Endodermal cell (in vitro differentiated cells): ENCODE results near the gene FAM120AOS. TPM values are rescaled to one million over a fixed set of nuclear protein-coding genes. Genes with fewer than 3 reads are reported as not detected.

ENCODE experiments used
- DNase-seq: peaks from one replicate; pipeline ENCODE4 v3.0.0-alpha.2; 2017
- H3K27ac ChIP-seq: 2 replicates; pipeline ENCODE4 v1.5.1; 2013; ENCODE audit warnings: mild to moderate bottlenecking, low read depth, low read length, moderate library complexity
- H3K27me3 ChIP-seq: 2 replicates; pipeline ENCODE4 v1.6.1; 2013; ENCODE audit warnings: mild to moderate bottlenecking, low read length, moderate library complexity; ENCODE audit not compliant: insufficient read depth, control insufficient read depth, poor library complexity, severe bottlenecking
- H3K36me3 ChIP-seq: 2 replicates; pipeline ENCODE4 v1.7.0; 2013; ENCODE audit warnings: mild to moderate bottlenecking, low read length, moderate library complexity; ENCODE audit not compliant: control insufficient read depth, insufficient read depth
- H3K4me1 ChIP-seq: one replicate; pipeline ENCODE4 v1.7.0; 2013; ENCODE audit warnings: low read length; ENCODE audit not compliant: control insufficient read depth, insufficient read depth
- H3K4me3 ChIP-seq: 2 replicates; pipeline ENCODE4 v1.5.1; 2013; ENCODE audit warnings: mild to moderate bottlenecking, low read length, moderate library complexity
- H3K9ac ChIP-seq: 2 replicates; pipeline ENCODE4 v1.6.1; 2013; ENCODE audit warnings: mild to moderate bottlenecking, low read length, moderate library complexity; ENCODE audit not compliant: poor library complexity, severe bottlenecking; ENCODE audit errors: extremely low read depth
- H3K9me3 ChIP-seq: 2 replicates; pipeline ENCODE4 v1.6.1; 2013; ENCODE audit warnings: mild to moderate bottlenecking, low read length, moderate library complexity; ENCODE audit not compliant: control insufficient read depth
- H3K27ac Mint-ChIP-seq: 2 replicates; pipeline ENCODE4 v1.8.0; 2020; ENCODE audit warnings: mixed read lengths
- H3K27me3 Mint-ChIP-seq: 2 replicates; pipeline ENCODE4 v1.8.0; 2021; ENCODE audit warnings: mild to moderate bottlenecking, mixed read lengths; ENCODE audit not compliant: insufficient read depth
- H3K36me3 Mint-ChIP-seq: 2 replicates; pipeline ENCODE4 v1.8.0; 2020; ENCODE audit warnings: low read depth, mixed read lengths
- H3K4me1 Mint-ChIP-seq: 2 replicates; pipeline ENCODE4 v1.8.0; 2020; ENCODE audit warnings: mixed read lengths
- H3K4me3 Mint-ChIP-seq: 2 replicates; pipeline ENCODE4 v1.8.0; 2020; ENCODE audit warnings: mild to moderate bottlenecking, moderate library complexity, mixed read lengths
- H3K9me3 Mint-ChIP-seq: 2 replicates; pipeline ENCODE4 v1.8.0; 2020; ENCODE audit warnings: mild to moderate bottlenecking, mixed read lengths
- WGBS, 2 experiments: methylation state at CpG; one replicate each; pipeline versions ENCODE4 v1.1.5 to v1.1.7; 2013; ENCODE audit warnings: missing lambda C conversion rate in 2 of 2, mixed read lengths in 1 of 2; ENCODE audit not compliant: insufficient coverage in 1 of 2, insufficient read length in 1 of 2; 5-methylcytosine and 5-hydroxymethylcytosine counted together
- total RNA-seq, 2 donors: library from RNA; stranded (reverse); fragmentation: NEBNext Ultra II Directional in 1 of 2; extraction: Animal tissue kit (Norgen Biotek cat#: 25700) in 1 of 2; gene quantifications; 2 replicates in 1 of 2; 3 replicates in 1 of 2; pipeline ENCODE4 v1.2.1, GENCODE V29; 2021
- TF ChIP-seq, protein P1 (sequence below): fragments of 200-600 bp; sonication (generic); conservative IDR thresholded peaks from 2 replicates; pipeline ENCODE4 v1.5.0; 2021; ENCODE audit warnings: antibody characterized with exemption, mild to moderate bottlenecking

The FAM120AOS gene
- total RNA-seq, 2 donors from 2014 or later = 44.9 to 47.0 TPM

DNA sequence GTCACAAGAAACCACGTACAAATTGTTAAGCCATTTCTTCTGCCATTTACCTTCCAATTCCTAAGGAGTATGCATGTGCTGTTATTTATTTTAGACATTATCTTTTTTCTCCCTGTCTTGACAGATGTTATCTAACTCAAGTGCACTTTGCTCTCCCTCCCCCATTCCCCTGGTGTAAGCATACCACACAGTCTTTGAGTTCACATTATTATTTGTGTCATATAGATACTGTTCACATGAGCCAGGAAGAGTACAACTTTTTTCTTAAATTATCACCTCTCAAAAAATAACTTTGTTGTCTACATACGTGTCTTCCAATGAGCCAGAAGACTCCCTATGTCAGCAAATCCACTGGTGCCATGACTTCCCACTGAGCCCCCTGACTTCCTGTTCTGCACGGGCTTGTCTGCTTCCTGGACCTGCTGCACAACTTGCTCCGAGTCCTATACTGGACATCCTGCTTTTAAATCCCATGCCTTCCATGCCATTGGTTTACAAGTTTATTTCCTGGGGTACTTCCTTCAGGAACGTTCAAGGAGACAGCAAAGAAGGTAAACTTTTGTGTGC, 21.8 kb downstream of the FAM120AOS start:
- H3K9me3 Mint-ChIP-seq = peaks cover under 1% of the 10 kb centered on the region
- no peak for DNase-seq
- peaks cover 5% of the 10 kb centered on the region for H3K27me3 Mint-ChIP-seq
- H3K9ac ChIP-seq = no peak overlapping the region
- H3K4me3 Mint-ChIP-seq = no peak overlapping the region
- H3K27me3 ChIP-seq = no peaks in the 10 kb centered on the region
- H3K4me1 Mint-ChIP-seq = no peaks in the 10 kb centered on the region
- H3K9me3 ChIP-seq = no peaks in the 10 kb centered on the region
- 80 to 93% methylated on average over 4 to 5 of the region's 5 CpGs for WGBS, 2 experiments
- no peaks in the 10 kb centered on the region for H3K4me1 ChIP-seq
- no peak overlapping the region for H3K27ac ChIP-seq
- no peaks in the 10 kb centered on the region for H3K36me3 Mint-ChIP-seq
- TF ChIP-seq, protein P1, sequence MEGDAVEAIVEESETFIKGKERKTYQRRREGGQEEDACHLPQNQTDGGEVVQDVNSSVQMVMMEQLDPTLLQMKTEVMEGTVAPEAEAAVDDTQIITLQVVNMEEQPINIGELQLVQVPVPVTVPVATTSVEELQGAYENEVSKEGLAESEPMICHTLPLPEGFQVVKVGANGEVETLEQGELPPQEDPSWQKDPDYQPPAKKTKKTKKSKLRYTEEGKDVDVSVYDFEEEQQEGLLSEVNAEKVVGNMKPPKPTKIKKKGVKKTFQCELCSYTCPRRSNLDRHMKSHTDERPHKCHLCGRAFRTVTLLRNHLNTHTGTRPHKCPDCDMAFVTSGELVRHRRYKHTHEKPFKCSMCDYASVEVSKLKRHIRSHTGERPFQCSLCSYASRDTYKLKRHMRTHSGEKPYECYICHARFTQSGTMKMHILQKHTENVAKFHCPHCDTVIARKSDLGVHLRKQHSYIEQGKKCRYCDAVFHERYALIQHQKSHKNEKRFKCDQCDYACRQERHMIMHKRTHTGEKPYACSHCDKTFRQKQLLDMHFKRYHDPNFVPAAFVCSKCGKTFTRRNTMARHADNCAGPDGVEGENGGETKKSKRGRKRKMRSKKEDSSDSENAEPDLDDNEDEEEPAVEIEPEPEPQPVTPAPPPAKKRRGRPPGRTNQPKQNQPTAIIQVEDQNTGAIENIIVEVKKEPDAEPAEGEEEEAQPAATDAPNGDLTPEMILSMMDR = no peak
- no peak overlapping the region for H3K27ac Mint-ChIP-seq
- H3K4me3 ChIP-seq = no peak overlapping the region
- no peaks in the 10 kb centered on the region for H3K36me3 ChIP-seq

DNA sequence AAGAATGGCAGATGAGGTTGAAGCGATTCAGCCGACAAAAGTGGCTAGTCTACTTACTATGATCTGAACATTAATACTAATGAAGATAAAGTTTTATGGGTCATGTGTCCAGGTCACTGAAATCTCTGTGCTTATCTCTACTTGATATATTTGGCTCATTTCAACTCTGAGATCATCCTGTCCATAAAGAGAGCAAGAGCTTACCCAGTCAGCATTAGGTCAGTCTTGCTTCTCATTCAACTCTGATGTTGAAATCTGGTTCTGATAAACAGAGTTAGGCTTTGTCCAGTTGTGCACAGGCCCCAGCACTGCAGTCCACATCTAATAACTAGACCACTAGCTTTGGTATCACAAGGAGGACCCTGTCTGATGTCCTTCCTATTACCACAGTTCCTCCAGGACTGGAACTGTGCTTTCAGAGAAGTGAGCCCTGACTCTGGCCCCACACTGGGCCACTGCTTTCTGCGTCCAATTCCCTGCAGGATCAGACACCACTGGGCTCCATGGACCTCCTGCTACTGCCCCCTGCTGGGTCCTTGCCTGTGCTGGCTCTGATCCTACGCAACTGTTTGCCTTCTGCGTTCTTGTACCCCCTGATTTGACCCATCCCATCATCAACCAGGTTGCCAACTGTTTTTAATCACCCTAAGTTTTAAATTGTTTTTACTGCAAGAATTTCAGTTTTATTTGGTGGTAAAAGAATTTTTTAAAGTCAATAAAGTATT, 25.6 kb downstream of the FAM120AOS start:
- peaks cover 6% of the 10 kb centered on the region for H3K27me3 Mint-ChIP-seq
- WGBS, 2 experiments = 75 to 91% methylated on average over 4 to 5 of the region's 5 CpGs
- no peak overlapping the region for H3K4me3 ChIP-seq
- H3K4me1 Mint-ChIP-seq = peaks cover 3% of the 10 kb centered on the region
- TF ChIP-seq, protein P1 = peak; percentile 67
- no peaks in the 10 kb centered on the region for H3K4me1 ChIP-seq
- DNase-seq = peak; percentile 70
- no peaks in the 10 kb centered on the region for H3K36me3 Mint-ChIP-seq
- peaks cover 20% of the 10 kb centered on the region for H3K9me3 Mint-ChIP-seq
- no peak overlapping the region for H3K27ac Mint-ChIP-seq
- no peak overlapping the region for H3K27ac ChIP-seq
- no peaks in the 10 kb centered on the region for H3K27me3 ChIP-seq
- H3K36me3 ChIP-seq = no peaks in the 10 kb centered on the region
- no peak overlapping the region for H3K4me3 Mint-ChIP-seq
- H3K9ac ChIP-seq = no peak overlapping the region
- peaks cover 13% of the 10 kb centered on the region for H3K9me3 ChIP-seq

DNA sequence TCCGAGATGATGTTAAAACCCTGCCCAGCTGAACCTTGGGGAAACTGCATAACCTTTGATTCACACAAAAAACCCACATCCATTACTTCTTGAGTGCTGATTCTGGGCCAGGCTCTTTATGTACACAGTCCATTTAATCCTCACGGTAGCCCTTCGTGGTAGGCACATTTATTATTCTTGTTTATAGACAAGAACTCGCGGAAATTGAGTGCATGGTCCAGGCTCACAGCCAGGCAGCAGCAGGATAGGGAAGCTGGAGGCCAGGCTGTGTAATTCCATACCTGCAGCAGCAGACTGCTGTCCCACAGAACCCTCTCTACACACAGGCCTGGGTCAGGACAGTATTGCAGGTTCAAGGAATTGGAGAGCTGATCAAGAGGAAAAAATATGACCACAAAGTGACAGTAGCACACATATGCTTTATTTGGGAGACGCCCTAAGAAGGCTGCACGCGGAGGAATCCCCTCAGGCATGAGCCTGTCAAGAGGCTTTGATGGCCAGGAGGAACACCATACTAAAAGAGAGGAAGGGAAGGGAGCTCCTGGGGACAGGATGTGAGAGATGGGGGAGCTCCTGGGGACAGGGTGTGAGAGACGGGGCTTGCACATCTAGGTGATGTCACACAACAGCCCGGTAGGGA, 30.3 kb downstream of the FAM120AOS start:
- no peaks in the 10 kb centered on the region for H3K36me3 ChIP-seq
- H3K4me3 Mint-ChIP-seq = no peak overlapping the region
- H3K9ac ChIP-seq = no peak overlapping the region
- no peak overlapping the region for H3K27ac ChIP-seq
- no peak overlapping the region for H3K27ac Mint-ChIP-seq
- peaks cover 13% of the 10 kb centered on the region for H3K9me3 ChIP-seq
- TF ChIP-seq, protein P1 = no peak
- no peak overlapping the region for H3K4me3 ChIP-seq
- H3K27me3 Mint-ChIP-seq = peaks cover 6% of the 10 kb centered on the region
- no peak for DNase-seq
- H3K4me1 Mint-ChIP-seq = peaks cover 3% of the 10 kb centered on the region
- H3K9me3 Mint-ChIP-seq = peaks cover 27% of the 10 kb centered on the region
- no peaks in the 10 kb centered on the region for H3K4me1 ChIP-seq
- no peaks in the 10 kb centered on the region for H3K27me3 ChIP-seq
- WGBS, 2 experiments = 91 to 93% methylated on average over 8 to 10 of the region's 10 CpGs
- H3K36me3 Mint-ChIP-seq = peaks cover 2% of the 10 kb centered on the region
